Motor neuron (in vitro differentiated cells): ENCODE measurements around the gene PCDHAC2. TPM values are rescaled to one million over a fixed set of nuclear protein-coding genes. Genes with fewer than 3 reads are reported as not detected.

Experiments
- total RNA-seq, 8 experiments: library from RNA; unstranded; fragments of 300-600 nt; gene quantifications; 2 replicates each; pipeline versions ENCODE4 v1.2.3 to v1.2.4, GENCODE V29; 2022

Gene PCDHAC2
- total RNA-seq, 8 experiments from 2014 or later: 0.10 to 24.4 (median 4.8) TPM

Other genes starting within 250 kb of the PCDHAC2 start
- gene PCDHA1, start 180.3 kb upstream of the PCDHAC2 start, total RNA-seq: 1 to 10 TPM in 1 of 8 experiments, under 1 TPM in 7; 0.22 to 1.7 (median 0.68) TPM
- 1 to 10 TPM in 5 of 8 experiments, under 1 TPM in 2, not detected in 1; 0.13 to 6.8 (median 1.5) TPM for gene PCDHA2, start 171.6 kb upstream of the PCDHAC2 start, total RNA-seq
- 1 to 10 TPM in 5 of 8 experiments, under 1 TPM in 2, not detected in 1; 0.63 to 5.8 (median 1.6) TPM for gene PCDHA3, start 165.4 kb upstream of the PCDHAC2 start, total RNA-seq
- 10 to 100 TPM in 5 of 8 experiments, 1 to 10 TPM in 1, under 1 TPM in 2; 0.05 to 50.8 (median 14.1) TPM for gene PCDHA4, start 159.4 kb upstream of the PCDHAC2 start, total RNA-seq
- 1 to 10 TPM in 5 of 8 experiments, under 1 TPM in 2, not detected in 1; 0.24 to 3.1 (median 2.2) TPM for gene PCDHA5, start 144.9 kb upstream of the PCDHAC2 start, total RNA-seq
- 10 to 100 TPM in 1 of 8 experiments, 1 to 10 TPM in 4, under 1 TPM in 3; 0.15 to 24.3 (median 2.0) TPM for gene PCDHA6, start 138.5 kb upstream of the PCDHAC2 start, total RNA-seq
- 1 to 10 TPM in 5 of 8 experiments, under 1 TPM in 3; 0.05 to 5.3 (median 1.7) TPM for gene PCDHA7, start 132.2 kb upstream of the PCDHAC2 start, total RNA-seq
- gene PCDHA8, start 125.3 kb upstream of the PCDHAC2 start, total RNA-seq: 1 to 10 TPM in 5 of 8 experiments, under 1 TPM in 1, not detected in 2; 0.31 to 3.2 (median 2.2) TPM
- 1 to 10 TPM in 4 of 8 experiments, under 1 TPM in 4; 0.05 to 6.2 (median 0.93) TPM for gene PCDHA9, start 118.1 kb upstream of the PCDHAC2 start, total RNA-seq
- gene PCDHA10, start 110.6 kb upstream of the PCDHAC2 start, total RNA-seq: 1 to 10 TPM in 6 of 8 experiments, under 1 TPM in 2; 0.10 to 8.1 (median 2.0) TPM
- 1 to 10 TPM in 5 of 8 experiments, under 1 TPM in 2, not detected in 1; 0.31 to 6.3 (median 5.2) TPM for gene PCDHA11, start 97.5 kb upstream of the PCDHAC2 start, total RNA-seq
- 10 to 100 TPM in 2 of 8 experiments, 1 to 10 TPM in 3, under 1 TPM in 2, not detected in 1; 0.13 to 22.5 (median 7.4) TPM for gene PCDHA12, start 91.2 kb upstream of the PCDHAC2 start, total RNA-seq
- gene PCDHA13, start 84.4 kb upstream of the PCDHAC2 start, total RNA-seq: 10 to 100 TPM in 2 of 8 experiments, 1 to 10 TPM in 3, under 1 TPM in 2, not detected in 1; 0.21 to 13.2 (median 2.3) TPM
- gene PCDHAC1, start 40.2 kb upstream of the PCDHAC2 start, total RNA-seq: 10 to 100 TPM in 5 of 8 experiments, 1 to 10 TPM in 1, under 1 TPM in 2; 0.05 to 25.2 (median 14.1) TPM
- gene PCDHB1, start 84.9 kb downstream of the PCDHAC2 start, total RNA-seq: under 1 TPM in 7 of 8 experiments, not detected in 1; 0.04 to 0.43 (median 0.11) TPM
- 10 to 100 TPM in 5 of 8 experiments, 1 to 10 TPM in 2, under 1 TPM in 1; 0.36 to 45.7 (median 10.3) TPM for gene PCDHB2, start 128.1 kb downstream of the PCDHAC2 start, total RNA-seq
- 1 to 10 TPM in 7 of 8 experiments, not detected in 1; 1.6 to 7.6 (median 2.8) TPM for gene PCDHB3, start 134.0 kb downstream of the PCDHAC2 start, total RNA-seq
- 1 to 10 TPM in 4 of 8 experiments, under 1 TPM in 4; 0.20 to 2.0 (median 1.2) TPM for gene PCDHB4, start 155.3 kb downstream of the PCDHAC2 start, total RNA-seq
- 10 to 100 TPM in 3 of 8 experiments, 1 to 10 TPM in 1, under 1 TPM in 3, not detected in 1; 0.27 to 51.6 (median 8.5) TPM for gene PCDHB5, start 168.7 kb downstream of the PCDHAC2 start, total RNA-seq
- gene PCDHB6, start 183.6 kb downstream of the PCDHAC2 start, total RNA-seq: 1 to 10 TPM in 4 of 8 experiments, under 1 TPM in 3, not detected in 1; 0.28 to 2.8 (median 2.3) TPM
- 1 to 10 TPM in 3 of 8 experiments, under 1 TPM in 5; 0.20 to 2.0 (median 0.50) TPM for gene PCDHB7, start 206.2 kb downstream of the PCDHAC2 start, total RNA-seq
- 1 to 10 TPM in 4 of 8 experiments, under 1 TPM in 4; 0.11 to 4.4 (median 1.8) TPM for gene PCDHB8, start 211.3 kb downstream of the PCDHAC2 start, total RNA-seq
- 1 to 10 TPM in 5 of 8 experiments, under 1 TPM in 3; 0.25 to 3.4 (median 1.8) TPM for gene PCDHB16, start 215.9 kb downstream of the PCDHAC2 start, total RNA-seq
- gene PCDHB9, start 220.7 kb downstream of the PCDHAC2 start, total RNA-seq: 10 to 100 TPM in 1 of 8 experiments, 1 to 10 TPM in 6, under 1 TPM in 1; 0.72 to 10.1 (median 2.3) TPM
- 10 to 100 TPM in 1 of 8 experiments, 1 to 10 TPM in 4, under 1 TPM in 3; 0.20 to 25.4 (median 5.5) TPM for gene PCDHB10, start 225.9 kb downstream of the PCDHAC2 start, total RNA-seq
- 1 to 10 TPM in 6 of 8 experiments, under 1 TPM in 2; 0.46 to 6.1 (median 3.4) TPM for gene PCDHB11, start 233.2 kb downstream of the PCDHAC2 start, total RNA-seq
- gene PCDHB12, start 242.2 kb downstream of the PCDHAC2 start, total RNA-seq: 1 to 10 TPM in 5 of 8 experiments, under 1 TPM in 3; 0.31 to 8.9 (median 2.9) TPM
- 1 to 10 TPM in 7 of 8 experiments, under 1 TPM in 1; 0.25 to 6.7 (median 2.9) TPM for gene PCDHB13, start 247.4 kb downstream of the PCDHAC2 start, total RNA-seq